ENCODE results near the gene NIPA2.

NIPA2 gene

GRCh38 chr15:22855791-22856190 is 17.3 kb downstream of the NIPA2 start:
- TF ChIP-seq ZNF274 (IDR thresholded peaks at IDR 0.05; ENCODE audit: low read depth, low read length): no peak
- no peak overlapping the region for H3K4me3 ChIP-seq (ENCODE audit: low read length)

- no peak overlapping the region for H3K4me3 ChIP-seq (ENCODE audit: low read length)
- no peak for TF ChIP-seq ZNF274 (IDR thresholded peaks at IDR 0.05; ENCODE audit: low read depth, low read length)
Observed at GRCh38 chr15:22856659-22857058, 18.2 kb downstream of the NIPA2 start.

GRCh38 chr15:22861161-22861560 is 22.7 kb downstream of the NIPA2 start:
- no peak overlapping the region for H3K4me3 ChIP-seq (ENCODE audit: low read length)
- TF ChIP-seq ZNF274 (IDR thresholded peaks at IDR 0.05; ENCODE audit: low read depth, low read length): no peak

- no peak for TF ChIP-seq ZNF274 (IDR thresholded peaks at IDR 0.05; ENCODE audit: low read depth, low read length)
- H3K4me3 ChIP-seq (ENCODE audit: low read length): no peak overlapping the region
Observed at GRCh38 chr15:22863356-22863755, 24.9 kb downstream of the NIPA2 start.

- no peak overlapping the region for H3K4me3 ChIP-seq (ENCODE audit: low read length)
- no peak for TF ChIP-seq ZNF274 (IDR thresholded peaks at IDR 0.05; ENCODE audit: low read depth, low read length)
Observed at GRCh38 chr15:22866079-22866478, 27.6 kb downstream of the NIPA2 start.

- no peak for TF ChIP-seq ZNF274 (IDR thresholded peaks at IDR 0.05; ENCODE audit: low read depth, low read length)
- no peak overlapping the region for H3K4me3 ChIP-seq (ENCODE audit: low read length)
Observed at GRCh38 chr15:22867886-22868285, 29.4 kb downstream of the NIPA2 start.

- no peak overlapping the region for H3K4me3 ChIP-seq (ENCODE audit: low read length)
- no peak for TF ChIP-seq ZNF274 (IDR thresholded peaks at IDR 0.05; ENCODE audit: low read depth, low read length)
Observed at GRCh38 chr15:22868495-22868894, 30.0 kb downstream of the NIPA2 start.

GRCh38 chr15:22868928-22869327 is 30.5 kb downstream of the NIPA2 start:
- TF ChIP-seq ZNF274 (IDR thresholded peaks at IDR 0.05; ENCODE audit: low read depth, low read length): no peak
- H3K4me3 ChIP-seq (ENCODE audit: low read length): no peak overlapping the region

GRCh38 chr15:22869856-22870255 is 31.4 kb downstream of the NIPA2 start:
- no peak overlapping the region for H3K4me3 ChIP-seq (ENCODE audit: low read length)
- no peak for TF ChIP-seq ZNF274 (IDR thresholded peaks at IDR 0.05; ENCODE audit: low read depth, low read length)

- TF ChIP-seq ZNF274 (IDR thresholded peaks at IDR 0.05; ENCODE audit: low read depth, low read length): no peak
- H3K4me3 ChIP-seq (ENCODE audit: low read length): no peak overlapping the region
Observed at GRCh38 chr15:22870865-22871264, 32.4 kb downstream of the NIPA2 start.

GRCh38 chr15:22871481-22872086 is 33.1 kb downstream of the NIPA2 start:
- H3K4me3 ChIP-seq (ENCODE audit: low read length): no peak overlapping the region
- TF ChIP-seq ZNF274 (IDR thresholded peaks at IDR 0.05; ENCODE audit: low read depth, low read length): no peak

- H3K4me3 ChIP-seq (ENCODE audit: low read length): no peak overlapping the region
- no peak for TF ChIP-seq ZNF274 (IDR thresholded peaks at IDR 0.05; ENCODE audit: low read depth, low read length)
Observed at GRCh38 chr15:22872936-22873701, 34.7 kb downstream of the NIPA2 start.

GRCh38 chr15:22873841-22874240 is 35.4 kb downstream of the NIPA2 start:
- TF ChIP-seq ZNF274 (IDR thresholded peaks at IDR 0.05; ENCODE audit: low read depth, low read length): no peak
- H3K4me3 ChIP-seq (ENCODE audit: low read length): no peak overlapping the region

- no peak for TF ChIP-seq ZNF274 (IDR thresholded peaks at IDR 0.05; ENCODE audit: low read depth, low read length)
- H3K4me3 ChIP-seq (ENCODE audit: low read length): no peak overlapping the region
Observed at GRCh38 chr15:22874256-22874655, 35.8 kb downstream of the NIPA2 start.

GRCh38 chr15:22874966-22875365 is 36.5 kb downstream of the NIPA2 start:
- TF ChIP-seq ZNF274 (IDR thresholded peaks at IDR 0.05; ENCODE audit: low read depth, low read length): no peak
- H3K4me3 ChIP-seq (ENCODE audit: low read length): no peak overlapping the region
